Activated CD8-positive, alpha-beta memory T cell treated with anti-CD3 and anti-CD28 coated beads for 48 hours (primary cell): ENCODE results near the gene RAD51C.
"Not testable (repeated sequence)": the region's sequence is repeated elsewhere in the genome, so short reads cannot be mapped to it uniquely, and the experiment has no call there.

Experiments
- DNase-seq, 3 experiments: peaks; one replicate each; pipeline ENCODE4 v3.0.0-alpha.2; 2020; ENCODE audit warnings: low read depth in 2 of 3, low spot score in 2 of 3

Gene RAD51C

DNA sequence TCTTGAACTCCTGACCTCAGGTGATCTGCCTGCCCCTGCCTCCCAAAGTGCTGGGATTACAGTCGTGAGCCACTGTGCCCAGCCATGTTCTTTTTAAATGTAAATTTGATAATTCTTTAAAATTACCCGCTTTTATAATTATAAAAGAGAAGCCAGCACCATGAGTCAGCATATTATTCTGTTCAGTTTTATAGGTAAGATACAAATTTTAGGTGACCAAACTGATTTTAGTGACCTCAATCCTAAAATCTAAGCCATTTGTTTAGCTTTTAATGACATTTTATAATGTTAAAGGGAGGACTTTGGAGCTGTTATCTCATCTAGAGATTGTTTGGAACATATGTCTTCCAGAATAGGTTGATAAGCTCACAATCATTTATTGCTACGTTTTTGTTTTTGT lies 42.4 kb downstream of the RAD51C start:
- DNase-seq: no peak

DNA sequence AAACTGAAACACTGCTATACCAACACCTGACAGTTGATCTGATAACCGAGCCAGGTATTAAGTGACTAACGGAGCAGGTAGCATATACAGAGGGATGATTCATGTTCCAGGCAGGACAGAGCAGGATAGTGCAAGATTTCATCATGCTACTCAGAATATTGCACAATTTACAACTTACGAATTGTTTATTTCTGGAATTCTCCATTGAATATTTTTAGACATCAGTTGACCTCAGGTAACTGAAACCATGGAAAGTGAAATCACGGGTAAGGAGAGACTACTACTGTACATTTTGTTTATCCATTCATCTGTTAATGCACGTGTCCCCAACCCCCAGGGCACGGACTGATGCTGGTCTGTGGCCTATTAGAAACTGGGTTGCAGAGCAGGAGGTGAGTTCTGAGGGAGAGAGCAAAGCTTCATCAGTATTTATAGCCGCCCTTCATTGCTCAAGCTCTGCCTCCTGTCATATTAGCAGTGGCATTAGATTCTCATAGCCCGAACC lies 48.8 kb downstream of the RAD51C start:
- no peak for DNase-seq

- DNase-seq: no peak
Measured at GRCh38 chr17:58747674-58748073, 55.3 kb downstream of the RAD51C start.

GRCh38 chr17:58749627-58750026 lies 57.2 kb downstream of the RAD51C start:
- not testable (repeated sequence) for DNase-seq

DNA sequence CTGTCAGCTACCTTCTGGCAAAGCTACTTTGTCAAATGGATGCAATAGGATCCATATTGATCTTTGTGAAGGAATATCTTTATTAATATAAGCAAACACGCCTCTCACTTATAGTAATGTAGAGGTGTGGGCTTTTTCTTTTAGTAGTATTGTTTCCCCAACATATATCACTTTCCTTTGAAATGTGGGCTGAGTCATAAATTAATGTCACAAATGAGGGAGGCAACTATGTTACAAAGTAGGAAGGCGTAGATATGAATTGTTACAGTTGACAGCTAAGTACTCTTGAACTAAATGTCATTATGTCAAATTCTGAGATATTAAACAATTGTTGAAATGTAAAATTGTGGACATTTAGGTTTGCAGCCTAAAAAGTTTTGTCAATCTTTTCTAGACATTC lies 60.6 kb downstream of the RAD51C start:
- DNase-seq: no peak

DNA sequence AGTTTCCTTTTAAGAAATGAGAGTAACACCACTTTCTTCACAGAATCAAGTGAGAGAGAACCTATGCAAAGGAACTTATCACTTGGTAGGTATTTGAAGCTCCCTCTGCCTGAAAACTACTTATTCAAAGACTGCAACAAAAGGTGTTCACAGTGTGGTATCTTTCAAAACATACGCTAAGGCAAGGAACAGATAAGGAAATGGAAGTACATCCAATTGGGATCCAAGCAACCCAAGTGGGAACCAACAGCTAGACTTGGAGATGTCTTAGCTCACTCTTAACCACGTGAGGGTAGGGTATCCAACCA lies 62.8 kb downstream of the RAD51C start:
- no peak for DNase-seq

DNA sequence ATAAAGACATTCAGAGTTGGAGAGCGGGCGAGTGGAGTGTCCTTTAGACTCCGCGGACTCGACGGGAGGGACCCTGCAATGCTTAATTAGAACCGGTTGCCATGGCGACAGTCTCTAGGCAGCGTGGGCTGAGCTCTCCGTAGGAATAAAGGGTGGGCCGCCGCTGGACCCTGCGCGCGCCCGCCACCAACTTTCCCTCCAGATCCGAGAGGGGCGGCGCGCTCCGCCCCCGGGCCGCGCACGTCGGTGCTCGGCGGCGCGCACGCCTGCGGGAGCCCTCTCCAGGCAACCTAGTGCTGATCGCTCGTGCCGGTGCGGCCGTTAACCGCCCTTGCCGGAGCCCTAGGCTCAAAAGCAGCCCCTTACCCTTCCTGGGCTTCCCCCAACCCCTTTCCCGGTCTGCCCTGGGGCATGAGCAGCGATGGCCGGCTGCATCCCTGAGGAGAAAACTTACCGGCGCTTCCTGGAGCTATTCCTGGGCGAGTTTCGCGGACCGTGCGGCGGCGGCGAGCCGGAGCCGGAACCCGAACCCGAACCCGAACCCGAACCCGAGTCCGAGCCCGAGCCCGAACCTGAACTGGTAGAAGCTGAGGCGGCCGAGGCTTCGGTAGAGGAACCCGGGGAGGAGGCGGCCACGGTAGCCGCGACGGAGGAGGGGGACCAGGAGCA lies 63.3 kb downstream of the RAD51C start, which contains the start of gene PPM1E:
PPM1E (plus strand) TSS at position 278 of the 669 bp plus-strand sequence.
- peak; percentile 8 to 10 (median 9) for DNase-seq

GRCh38 chr17:58756246-58757161 lies 64.1 kb downstream of the RAD51C start:
- DNase-seq: no peak

DNA sequence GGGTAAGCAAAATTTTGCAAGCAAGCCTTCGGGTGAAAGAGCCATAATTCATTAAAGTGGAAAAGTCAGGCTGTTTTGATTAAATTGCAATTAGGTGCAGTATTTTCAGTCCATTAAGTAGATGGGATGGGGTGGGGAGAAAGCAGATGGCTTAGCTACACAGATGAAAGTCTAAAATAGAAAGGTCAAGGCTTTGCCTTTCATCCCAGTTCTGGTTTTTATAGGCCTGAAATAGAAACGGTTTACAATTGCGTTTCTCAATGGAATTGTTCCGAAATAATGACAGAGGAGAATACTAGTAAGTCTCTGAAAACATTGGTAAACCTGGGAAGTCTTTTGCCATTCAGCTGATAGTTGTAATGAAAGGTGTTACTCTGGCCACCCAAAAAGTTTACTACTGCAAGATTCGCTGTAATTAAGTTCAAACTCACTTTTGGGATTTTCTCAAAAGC lies 64.8 kb downstream of the RAD51C start:
- DNase-seq: no peak

GRCh38 chr17:58758890-58759289 lies 66.5 kb downstream of the RAD51C start:
- no peak for DNase-seq

DNA sequence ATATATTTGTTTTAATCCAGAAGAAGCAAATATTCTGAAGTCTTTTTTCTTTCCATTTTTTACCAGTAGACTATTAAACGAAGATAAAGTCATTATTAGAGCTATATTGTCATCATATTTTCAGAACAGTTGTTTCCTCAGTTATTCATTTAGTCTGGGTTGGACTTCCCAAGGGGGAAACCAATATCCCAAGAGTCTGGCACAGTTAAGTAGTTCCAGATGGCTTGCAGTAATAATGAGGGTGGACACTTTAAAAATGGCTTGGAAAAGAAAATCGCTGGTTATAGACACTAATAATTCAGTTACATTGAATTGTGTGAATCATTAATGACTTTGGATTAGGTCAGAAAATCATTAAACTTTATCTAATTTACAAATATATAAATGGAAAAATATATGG lies 67.1 kb downstream of the RAD51C start:
- no peak for DNase-seq

DNA sequence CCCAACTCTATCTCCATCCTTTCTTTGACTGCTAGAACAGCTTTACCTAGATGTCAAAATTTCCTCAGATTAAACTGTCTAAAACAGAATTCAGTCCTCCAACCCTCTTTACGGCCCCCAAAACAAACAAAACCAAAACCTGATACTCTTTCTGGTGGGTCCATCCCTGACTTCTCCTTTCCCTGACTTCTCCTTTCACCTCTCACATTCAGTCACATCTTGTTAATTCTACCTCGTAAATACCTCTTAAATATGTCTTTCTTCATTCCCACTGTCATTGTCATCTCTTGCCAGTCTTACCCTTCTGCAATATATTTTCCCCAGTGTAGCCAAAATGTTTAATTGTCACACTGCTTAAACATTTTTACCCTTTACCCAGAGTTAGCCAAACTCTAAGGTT lies 67.8 kb downstream of the RAD51C start:
- DNase-seq: no peak

DNA sequence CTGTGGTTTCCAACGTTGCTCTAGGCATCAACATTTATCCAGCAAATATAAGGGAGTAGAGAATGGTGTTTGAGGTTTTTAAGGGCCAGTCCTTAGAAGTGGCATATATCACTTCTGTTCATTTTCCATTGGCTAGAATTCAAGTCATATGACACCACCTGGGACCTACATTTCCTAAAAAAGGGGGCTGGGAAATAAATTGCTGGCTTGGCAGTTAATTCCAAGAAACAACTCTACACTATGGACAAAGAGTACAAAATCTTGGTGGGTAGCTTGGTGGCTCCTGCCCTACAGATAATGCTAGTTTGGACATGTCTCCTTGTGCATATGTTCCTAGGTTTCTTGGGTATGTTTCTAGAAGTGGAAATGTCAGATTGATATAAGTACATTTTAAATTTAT lies 70.9 kb downstream of the RAD51C start:
- DNase-seq: no peak

DNA sequence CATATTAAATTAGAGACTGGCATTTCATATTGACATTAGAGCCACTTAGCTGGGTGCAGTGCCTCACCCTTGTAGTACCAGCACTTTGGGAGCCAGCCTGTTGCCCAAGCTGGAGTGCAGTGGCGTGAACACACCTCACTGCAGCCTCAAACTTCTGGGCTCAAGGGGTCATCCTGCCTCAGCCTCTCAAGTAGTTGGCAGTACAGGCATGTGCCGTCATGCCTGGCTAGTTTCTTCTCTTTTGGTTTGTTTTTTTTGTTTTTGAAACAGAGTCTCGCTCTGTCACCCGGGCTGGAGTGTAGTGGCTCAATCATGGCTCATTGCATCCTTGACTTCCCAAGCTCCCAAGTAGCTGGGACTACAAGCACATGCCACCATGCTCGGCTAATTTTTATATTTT lies 72.0 kb downstream of the RAD51C start:
- no peak for DNase-seq

GRCh38 chr17:58778482-58778881 lies 86.1 kb downstream of the RAD51C start:
- DNase-seq: not testable (repeated sequence)

GRCh38 chr17:58779446-58779845 lies 87.0 kb downstream of the RAD51C start:
- no peak for DNase-seq

- DNase-seq: no peak
Measured at GRCh38 chr17:58783380-58783779, 91.0 kb downstream of the RAD51C start.

- DNase-seq: no peak
Measured at GRCh38 chr17:58785097-58785496, 92.7 kb downstream of the RAD51C start.
